HepG2 (cell line): Measurements from ENCODE around the gene ZNF444. TPM values are rescaled to one million over a fixed set of nuclear protein-coding genes. Genes with fewer than 3 reads are reported as not detected.

ENCODE experiments used
- BRD4 ChIP-seq: sonication (generic); formaldehyde crosslinking; IDR thresholded peaks from 2 replicates; pipeline ENCODE4 v1.4.0; 2020; ENCODE audit warnings: missing genetic modification reagents
- EHMT2 ChIP-seq: fragments of 200-600 bp; sonication (generic); IDR thresholded peaks from 2 replicates; pipeline ENCODE4 v1.7.0; 2017; ENCODE audit warnings: antibody characterized with exemption, low read depth, low read length, borderline replicate concordance
- GABPA ChIP-seq, 2 experiments: IDR thresholded peaks; 2 replicates each; pipeline ENCODE4 v1.6.1; 2011 to 2016; ENCODE audit warnings: low read depth in 2 of 2, low read length in 1 of 2, missing biosample characterization in 1 of 2, missing genetic modification characterization in 1 of 2
- GFI1 ChIP-seq: sonication (generic); formaldehyde crosslinking; IDR thresholded peaks from 2 replicates; pipeline ENCODE4 v1.5.0; 2020; ENCODE audit warnings: missing genetic modification reagents, mild to moderate bottlenecking, borderline replicate concordance
- GTF3A ChIP-seq: sonication (generic); formaldehyde crosslinking; conservative IDR thresholded peaks from 2 replicates; pipeline ENCODE4 v1.4.0; 2020; ENCODE audit warnings: mild to moderate bottlenecking, missing genetic modification reagents
- HNRNPUL1 ChIP-seq: fragments of 200-400 bp; formaldehyde crosslinking; IDR thresholded peaks from 2 replicates; pipeline ENCODE4 v1.6.1; 2017; ENCODE audit warnings: low read depth, mild to moderate bottlenecking, low read length, moderate library complexity
- JUND ChIP-seq: sonication (generic); formaldehyde crosslinking; IDR thresholded peaks from 2 replicates; pipeline ENCODE4 v1.8.0; 2022; ENCODE audit warnings: mild to moderate bottlenecking, missing genetic modification reagents
- KLF9 ChIP-seq: IDR thresholded peaks from 2 replicates; pipeline ENCODE4 v1.6.1; 2016; ENCODE audit warnings: low read depth
- MBNL3 ChIP-seq: fragments of 250-450 bp; sonication (Bioruptor Pico); conservative IDR thresholded peaks from 2 replicates; pipeline ENCODE4 v1.8.0; 2022; ENCODE audit warnings: mild to moderate bottlenecking, inconsistent platforms
- NFIC ChIP-seq: IDR thresholded peaks from 2 replicates; pipeline ENCODE4 v1.6.1; 2012; ENCODE audit warnings: mild to moderate bottlenecking, low read length, inconsistent platforms
- NR3C1 ChIP-seq: sonication (generic); formaldehyde crosslinking; IDR thresholded peaks from 2 replicates; pipeline ENCODE4 v1.4.0; 2020; ENCODE audit warnings: missing genetic modification reagents
- PHF21A ChIP-seq: sonication (generic); formaldehyde crosslinking; IDR thresholded peaks from 2 replicates; pipeline ENCODE4 v1.5.0; 2020; ENCODE audit warnings: mild to moderate bottlenecking, missing genetic modification reagents
- U2AF1 ChIP-seq: fragments of 200-400 bp; formaldehyde crosslinking; optimal IDR thresholded peaks from 2 replicates; pipeline ENCODE3; 2017; ENCODE audit warnings: mild to moderate bottlenecking, low read depth, low read length
- YY1 ChIP-seq: IDR thresholded peaks from 2 replicates; pipeline ENCODE4 v1.6.1; 2011; ENCODE audit warnings: low read length, low read depth, moderate library complexity, mild to moderate bottlenecking; ENCODE audit not compliant: insufficient read depth, insufficient replicate concordance
- ZBTB7B ChIP-seq: sonication (generic); formaldehyde crosslinking; IDR thresholded peaks from 2 replicates; pipeline ENCODE4 v1.4.0; 2020; ENCODE audit warnings: missing genetic modification reagents
- ZC3H4 ChIP-seq: sonication (generic); formaldehyde crosslinking; IDR thresholded peaks from 2 replicates; pipeline ENCODE4 v1.4.0; 2020; ENCODE audit warnings: missing genetic modification reagents, borderline replicate concordance
- ZFAT ChIP-seq: sonication (generic); formaldehyde crosslinking; conservative IDR thresholded peaks from 2 replicates; pipeline ENCODE4 v1.8.1; 2023; ENCODE audit warnings: missing genetic modification reagents, inconsistent platforms
- ZNF317 ChIP-seq: sonication (generic); formaldehyde crosslinking; IDR thresholded peaks from 2 replicates; pipeline ENCODE4 v1.5.0; 2020; ENCODE audit warnings: mild to moderate bottlenecking, missing genetic modification reagents
- ZNF484 ChIP-seq: sonication (generic); formaldehyde crosslinking; IDR thresholded peaks from 2 replicates; pipeline ENCODE4 v1.5.1; 2020; ENCODE audit warnings: mild to moderate bottlenecking, low read depth, missing genetic modification reagents, borderline replicate concordance
- ZNF644 ChIP-seq: IDR thresholded peaks from 2 replicates; pipeline ENCODE4 v1.6.1; 2016; ENCODE audit warnings: low read depth
- ZNF674 ChIP-seq: sonication (generic); formaldehyde crosslinking; IDR thresholded peaks from 2 replicates; pipeline ENCODE4 v1.5.0; 2020; ENCODE audit warnings: low read depth, mild to moderate bottlenecking, missing genetic modification reagents
- ZNF768 ChIP-seq: sonication (generic); formaldehyde crosslinking; IDR thresholded peaks from 2 replicates; pipeline ENCODE4 v1.4.0; 2020; ENCODE audit warnings: missing genetic modification reagents
- ZNF777 ChIP-seq: sonication (generic); formaldehyde crosslinking; IDR thresholded peaks from 2 replicates; pipeline ENCODE4 v1.4.0; 2020; ENCODE audit warnings: missing genetic modification reagents
- polyA plus RNA-seq, 8 experiments: library from polyadenylated mRNA; depleted of rRNA in 3 of 8; stranded (reverse) in 7 of 8; unstranded in 1 of 8; fragments of >200 nt; fragmentation: Illumina TruSeq in 4 of 8; extraction: Trizol in 4 of 8; gene quantifications; 2 replicates each; pipeline versions ENCODE4 v1.2.1 to v1.2.3, GENCODE V29; 2011 to 2016; ENCODE audit warnings: low read depth in 4 of 8, missing spikeins in 1 of 8, mixed read lengths in 1 of 8; ENCODE audit not compliant: insufficient read depth in 1 of 8
- total RNA-seq, 5 experiments: library from RNA; depleted of rRNA; stranded (reverse); fragments of >200 nt; fragmentation: Illumina TruSeq; extraction: Trizol; gene quantifications; 2 replicates each; pipeline ENCODE4 v1.2.3, GENCODE V29; 2016; ENCODE audit warnings: low read depth in 1 of 5
- TF ChIP-seq, protein P1 (sequence below): IDR thresholded peaks from 2 replicates; pipeline ENCODE4 v1.6.1; 2016
- TF ChIP-seq, protein P2 (sequence below): sonication (generic); formaldehyde crosslinking; conservative IDR thresholded peaks from 2 replicates; pipeline ENCODE4 v1.8.1; 2023; ENCODE audit warnings: missing genetic modification reagents
- TF ChIP-seq, protein P3 (sequence below): sonication (generic); formaldehyde crosslinking; IDR thresholded peaks from 2 replicates; pipeline ENCODE4 v1.4.0; 2020; ENCODE audit warnings: missing genetic modification reagents
- TF ChIP-seq, protein P4 (sequence below): sonication (generic); formaldehyde crosslinking; IDR thresholded peaks from 2 replicates; pipeline ENCODE4 v1.8.1; 2022; ENCODE audit warnings: low read depth, mild to moderate bottlenecking, missing genetic modification reagents

The ZNF444 gene
- total and polyA plus RNA-seq, 2 of the 13 experiments (the other 11 are each of a cell fraction or from before 2014, with no cell fraction given), result 27.4 to 30.3 TPM

DNA sequence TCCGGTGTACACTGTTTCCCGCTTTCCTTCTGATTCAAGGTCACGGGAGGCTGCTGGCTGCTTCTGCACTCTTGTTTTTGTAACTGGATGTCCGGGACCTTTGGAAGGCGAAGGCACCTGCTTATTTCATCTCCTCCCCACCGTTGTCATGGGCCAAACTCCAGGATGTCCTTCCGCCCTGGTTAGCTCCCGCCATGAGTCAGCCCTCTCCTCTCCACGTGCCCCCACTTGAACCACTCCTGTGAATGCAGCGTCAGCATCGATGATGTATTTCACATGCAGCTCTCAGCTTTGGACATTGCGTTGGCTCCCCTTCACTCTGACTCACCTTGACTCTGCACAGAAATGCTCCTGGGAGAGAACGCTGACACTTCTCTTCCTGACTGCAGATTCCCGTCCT is 29.2 kb downstream of the ZNF444 start (continued):
- TF ChIP-seq GTF3A (CRISPR knock-in tag) (no peak), ZBTB7B (CRISPR knock-in tag) (peak; percentile 50; the same call in 1 of the 2 replicates), ZNF484 (CRISPR knock-in tag) (no peak), ZC3H4 (no peak), GFI1 (CRISPR knock-in tag) (no peak), ZNF644 (CRISPR knock-in tag) (peak; percentile 77), BRD4 (no peak), PHF21A (CRISPR knock-in tag) (0 out of 2 replicates have a peak, but pooled peaks have one; percentile 33), ZFAT (CRISPR knock-in tag) (no peak), JUND (CRISPR knock-in tag) (peak; percentile 84), ZNF777 (CRISPR knock-in tag) (no peak), ZNF317 (peak; percentile 33; the same call in 1 of the 2 replicates), NFIC (no peak), NR3C1 (CRISPR knock-in tag) (no peak), GABPA (IDR thresholded peaks at IDR 0.05; ENCODE audit: low read depth, low read length) (no peak), GABPA (CRISPR knock-in tag; IDR thresholded peaks at IDR 0.05; ENCODE audit: low read depth) (peak; percentile 69), MBNL3 (no peak), HNRNPUL1 (no peak), ZNF674 (CRISPR knock-in tag) (no peak), ZNF768 (CRISPR knock-in tag) (no peak), KLF9 (CRISPR knock-in tag) (no peak), EHMT2 (no peak), YY1 (peak; percentile 39), U2AF1 (no peak)
- TF ChIP-seq, protein P1, sequence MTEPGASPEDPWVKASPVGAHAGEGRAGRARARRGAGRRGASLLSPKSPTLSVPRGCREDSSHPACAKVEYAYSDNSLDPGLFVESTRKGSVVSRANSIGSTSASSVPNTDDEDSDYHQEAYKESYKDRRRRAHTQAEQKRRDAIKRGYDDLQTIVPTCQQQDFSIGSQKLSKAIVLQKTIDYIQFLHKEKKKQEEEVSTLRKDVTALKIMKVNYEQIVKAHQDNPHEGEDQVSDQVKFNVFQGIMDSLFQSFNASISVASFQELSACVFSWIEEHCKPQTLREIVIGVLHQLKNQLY (CRISPR knock-in tag), result 0 out of 2 replicates have a peak, but pooled peaks have one; percentile 50
- TF ChIP-seq, protein P2, sequence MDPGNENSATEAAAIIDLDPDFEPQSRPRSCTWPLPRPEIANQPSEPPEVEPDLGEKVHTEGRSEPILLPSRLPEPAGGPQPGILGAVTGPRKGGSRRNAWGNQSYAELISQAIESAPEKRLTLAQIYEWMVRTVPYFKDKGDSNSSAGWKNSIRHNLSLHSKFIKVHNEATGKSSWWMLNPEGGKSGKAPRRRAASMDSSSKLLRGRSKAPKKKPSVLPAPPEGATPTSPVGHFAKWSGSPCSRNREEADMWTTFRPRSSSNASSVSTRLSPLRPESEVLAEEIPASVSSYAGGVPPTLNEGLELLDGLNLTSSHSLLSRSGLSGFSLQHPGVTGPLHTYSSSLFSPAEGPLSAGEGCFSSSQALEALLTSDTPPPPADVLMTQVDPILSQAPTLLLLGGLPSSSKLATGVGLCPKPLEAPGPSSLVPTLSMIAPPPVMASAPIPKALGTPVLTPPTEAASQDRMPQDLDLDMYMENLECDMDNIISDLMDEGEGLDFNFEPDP (CRISPR knock-in tag), result no peak
- TF ChIP-seq, protein P3, sequence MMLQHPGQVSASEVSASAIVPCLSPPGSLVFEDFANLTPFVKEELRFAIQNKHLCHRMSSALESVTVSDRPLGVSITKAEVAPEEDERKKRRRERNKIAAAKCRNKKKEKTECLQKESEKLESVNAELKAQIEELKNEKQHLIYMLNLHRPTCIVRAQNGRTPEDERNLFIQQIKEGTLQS (CRISPR knock-in tag), result peak; percentile 69
- TF ChIP-seq, protein P4, sequence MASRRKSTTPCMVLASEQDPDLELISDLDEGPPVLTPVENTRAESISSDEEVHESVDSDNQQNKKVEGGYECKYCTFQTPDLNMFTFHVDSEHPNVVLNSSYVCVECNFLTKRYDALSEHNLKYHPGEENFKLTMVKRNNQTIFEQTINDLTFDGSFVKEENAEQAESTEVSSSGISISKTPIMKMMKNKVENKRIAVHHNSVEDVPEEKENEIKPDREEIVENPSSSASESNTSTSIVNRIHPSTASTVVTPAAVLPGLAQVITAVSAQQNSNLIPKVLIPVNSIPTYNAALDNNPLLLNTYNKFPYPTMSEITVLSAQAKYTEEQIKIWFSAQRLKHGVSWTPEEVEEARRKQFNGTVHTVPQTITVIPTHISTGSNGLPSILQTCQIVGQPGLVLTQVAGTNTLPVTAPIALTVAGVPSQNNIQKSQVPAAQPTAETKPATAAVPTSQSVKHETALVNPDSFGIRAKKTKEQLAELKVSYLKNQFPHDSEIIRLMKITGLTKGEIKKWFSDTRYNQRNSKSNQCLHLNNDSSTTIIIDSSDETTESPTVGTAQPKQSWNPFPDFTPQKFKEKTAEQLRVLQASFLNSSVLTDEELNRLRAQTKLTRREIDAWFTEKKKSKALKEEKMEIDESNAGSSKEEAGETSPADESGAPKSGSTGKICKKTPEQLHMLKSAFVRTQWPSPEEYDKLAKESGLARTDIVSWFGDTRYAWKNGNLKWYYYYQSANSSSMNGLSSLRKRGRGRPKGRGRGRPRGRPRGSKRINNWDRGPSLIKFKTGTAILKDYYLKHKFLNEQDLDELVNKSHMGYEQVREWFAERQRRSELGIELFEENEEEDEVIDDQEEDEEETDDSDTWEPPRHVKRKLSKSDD (CRISPR knock-in tag), result no peak
